Measurements from ENCODE around the gene ARHGAP10.

DNA sequence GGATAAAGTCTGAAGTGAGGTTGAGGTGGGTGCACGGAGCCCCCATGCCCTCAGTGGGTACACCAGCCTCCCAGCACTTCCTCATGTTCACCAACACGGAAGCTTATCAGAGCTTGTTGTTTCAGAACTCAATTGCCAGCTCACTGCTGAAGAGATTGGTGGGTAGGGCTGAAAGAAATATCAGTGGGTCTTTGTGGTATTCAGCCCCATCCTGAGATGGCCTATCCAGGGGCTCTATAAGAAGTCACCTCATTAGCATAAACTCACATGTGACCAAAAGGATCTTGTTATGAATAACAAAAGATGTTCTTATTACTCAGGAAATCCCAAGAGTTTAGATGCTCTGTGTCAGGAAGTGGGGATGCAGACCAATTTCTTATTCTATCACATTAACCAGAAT, 177.3 kb downstream of the ARHGAP10 start:
- TF ChIP-seq ZBTB7A (IDR thresholded peaks at IDR 0.05; ENCODE audit: low read depth): no peak
- no peak for TF ChIP-seq EP300 (IDR thresholded peaks at IDR 0.05; ENCODE audit: borderline replicate concordance)
